HG03354 (cell line): ENCODE results near the gene CHMP4A.
"Not testable (repeated sequence)": the region's sequence is repeated elsewhere in the genome, so short reads cannot be mapped to it uniquely, and the experiment has no call there.

Experiments used
- ATAC-seq: cut with Tn5 transposase; IDR thresholded peaks from one replicate; pipeline ENCODE4 v1.9.1; 2021; ENCODE audit warnings: mild to moderate bottlenecking; ENCODE audit not compliant: unreplicated experiment, poor library complexity, severe bottlenecking

Gene CHMP4A

DNA sequence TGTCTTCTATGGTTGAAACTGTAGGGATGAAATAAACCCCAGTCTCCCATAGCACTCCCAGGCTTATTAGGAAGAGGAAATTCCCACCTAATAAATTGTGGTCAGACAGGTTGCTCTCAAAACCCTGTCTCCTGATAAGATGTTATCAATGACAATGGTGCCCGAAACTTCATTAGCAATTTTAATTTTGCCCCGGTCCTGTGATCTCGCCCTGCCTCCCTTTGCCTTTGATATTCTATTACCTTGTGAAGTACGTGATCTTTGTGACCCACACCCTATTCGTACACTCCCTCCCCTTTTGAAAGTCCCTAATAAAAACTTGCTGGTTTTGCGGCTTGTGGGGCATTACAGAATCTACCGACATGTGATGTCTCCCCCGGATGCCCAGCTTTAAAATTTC, 10.8 kb downstream of the CHMP4A start:
- not testable (repeated sequence) for ATAC-seq

DNA sequence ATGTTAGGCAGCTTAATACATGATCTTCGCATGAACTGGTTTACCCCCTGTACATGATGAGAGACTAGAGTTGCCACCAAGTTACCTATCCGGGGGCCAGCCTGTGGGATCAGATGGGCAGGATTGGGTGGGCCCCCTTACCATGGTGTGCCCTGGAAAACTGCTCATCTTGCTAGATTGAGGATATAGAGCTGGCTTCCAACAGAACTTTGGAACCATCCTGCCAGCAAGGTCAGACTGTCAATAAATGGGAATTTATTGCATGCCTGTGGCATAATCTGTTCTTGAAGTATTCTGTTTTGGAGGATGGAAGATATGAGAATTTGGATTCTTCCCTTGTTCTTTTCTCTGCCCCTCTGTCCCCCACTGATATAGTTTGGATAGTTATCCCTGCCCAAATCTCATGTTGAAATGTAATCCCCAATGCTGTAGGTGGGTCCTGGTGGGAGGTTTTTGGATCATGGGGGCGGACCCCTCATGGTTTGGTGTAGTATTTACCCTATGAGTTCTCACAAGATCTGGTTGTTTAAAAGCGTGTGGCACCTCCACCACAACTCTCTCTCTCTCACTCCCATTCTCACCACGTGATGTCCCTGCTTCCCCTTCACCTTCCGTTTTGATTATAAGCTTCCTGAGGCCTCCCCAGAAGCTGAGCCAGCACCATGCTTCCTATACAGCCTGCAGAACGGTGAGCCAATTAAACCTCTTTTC, 14.3 kb downstream of the CHMP4A start:
- ATAC-seq = no peak

DNA sequence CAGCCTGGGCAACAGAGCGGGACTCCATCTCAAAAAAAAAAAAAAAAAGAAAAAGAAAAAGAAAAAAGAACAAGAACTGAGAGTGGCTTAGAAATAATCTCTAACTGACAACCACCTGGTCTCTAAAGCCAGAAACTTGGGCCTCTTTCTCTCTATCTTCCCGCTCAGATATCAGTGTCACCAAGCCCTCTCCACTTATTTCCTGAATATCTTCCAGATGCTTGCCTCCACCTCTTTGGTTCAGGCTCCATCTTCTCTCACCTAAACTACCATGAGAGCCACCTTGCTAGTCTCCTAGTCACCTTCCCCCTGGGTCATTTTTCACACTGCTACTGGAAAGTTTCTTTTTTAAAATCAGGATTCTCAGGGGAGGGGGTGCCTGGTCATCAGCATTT, 16.2 kb downstream of the CHMP4A start:
- ATAC-seq = no peak

DNA sequence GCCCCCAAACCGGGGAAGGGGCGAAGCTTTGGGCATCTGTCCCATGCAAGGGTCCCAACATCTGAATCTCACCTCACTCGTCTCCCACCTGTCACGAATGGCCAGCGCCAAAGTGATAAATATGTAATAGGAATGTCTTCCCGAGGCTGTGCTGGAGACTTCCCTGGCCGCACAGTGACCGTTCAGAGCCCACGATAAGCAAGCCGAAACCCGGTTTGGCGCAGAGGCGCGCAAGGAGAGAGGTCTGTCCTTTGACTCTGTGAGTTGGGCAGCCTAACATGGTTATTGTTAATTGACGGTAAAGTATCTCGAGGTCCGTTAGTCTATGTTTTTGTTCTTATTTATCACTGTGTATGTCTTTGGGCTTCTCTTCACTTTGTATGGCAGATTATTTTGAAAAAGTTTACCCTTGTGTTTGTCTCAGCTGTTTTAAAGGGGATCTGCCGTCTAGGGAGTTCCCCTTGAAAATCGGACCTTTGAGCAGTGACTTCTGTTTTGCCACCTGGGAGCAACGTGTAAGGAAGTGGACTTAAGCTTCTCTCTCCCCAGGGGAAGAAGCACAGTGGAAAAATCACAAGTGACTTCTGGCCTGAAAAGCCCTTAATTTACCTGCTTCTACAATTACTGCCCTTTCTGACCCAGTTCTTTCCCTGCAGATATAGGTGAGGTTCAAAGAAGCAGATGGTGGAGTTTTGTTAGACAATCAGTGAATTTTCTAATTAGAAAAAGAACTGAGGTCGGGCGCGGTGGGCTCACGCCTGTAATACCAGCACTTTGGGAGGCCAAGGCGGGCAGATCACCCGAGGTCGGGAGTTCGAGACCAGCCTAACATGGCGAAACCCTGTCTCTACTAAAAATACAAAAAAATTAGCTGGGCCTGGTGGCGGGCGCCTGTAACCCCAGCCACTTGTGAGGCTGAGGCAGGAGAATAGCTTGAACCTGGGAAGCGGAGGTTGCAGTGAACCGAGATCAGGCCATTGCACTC, 16.9 kb downstream of the CHMP4A start:
- peak; percentile 23 for ATAC-seq

DNA sequence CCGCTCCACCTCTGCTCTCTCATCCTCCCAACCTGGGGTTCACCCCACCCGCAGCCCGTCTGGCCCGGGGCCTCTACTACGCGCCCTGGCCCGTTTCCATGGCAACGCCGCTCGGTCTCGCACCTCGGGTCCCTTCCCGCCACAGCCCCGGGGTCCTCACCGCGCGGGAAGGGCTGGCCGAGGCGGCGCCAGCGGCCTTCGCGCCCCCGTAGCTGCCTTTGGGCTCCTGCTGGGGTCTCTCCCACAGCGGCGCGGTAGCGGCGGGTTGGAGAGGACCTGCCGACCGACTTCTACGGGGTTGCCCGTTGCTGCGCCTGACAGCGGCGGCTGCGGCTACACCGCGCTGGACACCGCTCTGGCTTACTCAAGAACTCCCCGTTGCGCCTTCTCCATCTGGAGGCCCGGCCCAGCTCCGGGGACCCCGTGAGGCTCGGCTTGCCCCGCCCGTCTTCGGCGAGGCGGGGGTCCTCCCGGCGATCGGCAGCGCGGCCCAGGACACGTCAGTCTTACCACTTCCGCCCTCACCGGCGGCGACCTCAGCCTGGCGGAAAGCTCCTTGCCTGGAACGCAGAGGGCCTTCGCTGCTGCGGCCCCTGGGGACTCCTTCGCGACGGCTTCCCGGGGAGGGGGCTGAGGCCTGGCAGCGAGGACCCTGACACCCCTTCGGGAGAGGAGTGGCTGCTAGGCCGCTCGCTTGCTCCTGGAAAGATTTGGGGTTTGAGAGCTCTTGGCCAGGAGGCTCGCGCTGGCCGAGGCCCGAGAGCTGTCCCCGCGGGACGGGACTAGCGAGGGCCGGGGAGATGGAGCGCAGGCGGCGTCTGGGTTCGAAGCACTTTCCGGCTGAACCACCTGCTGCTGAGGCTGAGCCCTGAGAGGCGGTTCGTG, 17.9 kb downstream of the CHMP4A start, which contains the start of gene TM9SF1:
Gene TM9SF1, minus strand, starts transcription at position 256 of the 885 bp plus-strand sequence. CDS start 422 bp downstream, outside the sequence.
- peak; percentile 89 for ATAC-seq

DNA sequence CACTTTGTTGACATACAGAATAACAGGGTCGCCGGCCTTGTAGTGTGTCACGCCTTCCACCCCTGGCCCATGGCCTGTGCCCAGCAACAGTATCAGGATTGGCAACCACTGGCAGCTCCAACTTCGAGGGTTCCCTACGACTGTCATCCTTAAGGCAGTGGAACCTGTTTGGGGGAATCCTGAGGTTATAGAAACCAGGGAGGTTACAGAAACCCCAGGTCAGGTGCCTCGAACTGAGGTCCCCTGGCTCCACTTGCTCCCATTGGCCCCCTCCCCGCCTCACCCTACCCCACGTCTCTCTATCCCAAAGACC, 18.5 kb downstream of the CHMP4A start:
- no peak for ATAC-seq

DNA sequence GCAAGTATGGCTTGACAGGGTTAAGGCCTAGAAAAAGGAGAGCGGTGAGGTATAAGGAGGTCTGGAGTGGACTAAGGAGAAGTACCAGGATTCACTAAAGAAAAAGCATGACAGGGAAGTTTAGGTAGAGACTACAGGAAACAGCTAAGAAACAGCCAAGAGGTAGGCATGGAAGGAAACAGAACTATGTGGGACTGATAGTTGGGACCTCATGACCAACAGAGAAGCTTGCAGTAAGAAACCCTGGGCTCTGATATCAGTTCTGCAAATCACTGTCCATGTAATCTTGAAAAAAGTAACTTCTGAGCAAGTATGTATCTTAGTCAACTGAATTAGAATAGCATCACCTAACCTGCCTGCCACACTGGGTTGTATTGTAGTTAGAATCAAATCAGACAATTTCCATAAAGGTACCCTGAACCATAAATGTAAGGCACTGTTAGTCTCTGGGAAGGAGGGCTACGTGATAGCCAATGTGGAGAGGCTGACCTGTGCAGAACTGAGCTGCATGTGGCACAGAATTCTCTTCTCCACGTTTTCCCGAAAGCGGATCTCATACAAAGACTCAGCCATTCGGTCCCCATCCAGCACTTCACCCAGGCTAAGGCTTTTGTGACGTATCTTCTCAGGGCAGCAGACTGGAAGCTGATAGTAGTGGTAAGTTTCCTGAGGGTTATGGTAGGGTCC, 19.0 kb downstream of the CHMP4A start:
- no peak for ATAC-seq

DNA sequence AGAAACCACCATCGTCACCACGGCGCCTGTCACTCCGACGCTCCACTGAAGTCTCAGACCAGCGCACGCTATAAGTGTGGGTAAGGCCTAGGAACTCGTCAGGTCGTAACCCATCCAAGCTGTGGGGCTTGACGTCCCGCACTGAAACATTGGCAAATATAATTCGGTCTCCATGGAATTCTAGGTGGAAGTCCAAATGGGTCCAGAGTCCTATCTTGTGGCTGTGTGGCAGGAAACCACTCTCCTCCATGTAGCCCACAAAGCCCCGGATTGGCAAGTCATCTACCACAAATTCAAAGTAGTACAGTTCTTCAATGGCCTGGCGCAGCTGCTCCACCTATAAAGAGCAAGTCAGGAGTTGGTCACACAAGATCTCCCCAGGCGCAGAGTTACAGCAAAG, 20.4 kb downstream of the CHMP4A start:
- no peak for ATAC-seq

DNA sequence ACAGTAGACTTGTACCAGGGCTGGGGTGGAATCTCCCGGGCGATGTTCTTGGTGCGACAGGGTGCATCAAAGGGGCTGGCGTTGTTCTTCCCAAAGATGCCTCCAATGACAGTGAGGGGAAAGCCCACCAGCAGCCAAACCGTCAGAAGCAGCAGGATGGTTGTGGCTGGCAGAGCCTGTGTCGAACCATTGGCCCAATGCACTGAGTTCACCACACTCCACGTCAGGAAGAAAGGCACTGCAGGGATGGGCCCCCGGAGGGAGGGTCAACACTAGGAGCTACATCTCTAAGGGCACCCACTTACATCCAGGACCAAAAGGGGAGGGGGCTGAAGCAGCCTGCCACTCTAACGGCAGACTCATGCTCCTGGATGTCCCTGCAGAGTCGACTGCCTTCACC, 22.9 kb downstream of the CHMP4A start:
- no peak for ATAC-seq

DNA sequence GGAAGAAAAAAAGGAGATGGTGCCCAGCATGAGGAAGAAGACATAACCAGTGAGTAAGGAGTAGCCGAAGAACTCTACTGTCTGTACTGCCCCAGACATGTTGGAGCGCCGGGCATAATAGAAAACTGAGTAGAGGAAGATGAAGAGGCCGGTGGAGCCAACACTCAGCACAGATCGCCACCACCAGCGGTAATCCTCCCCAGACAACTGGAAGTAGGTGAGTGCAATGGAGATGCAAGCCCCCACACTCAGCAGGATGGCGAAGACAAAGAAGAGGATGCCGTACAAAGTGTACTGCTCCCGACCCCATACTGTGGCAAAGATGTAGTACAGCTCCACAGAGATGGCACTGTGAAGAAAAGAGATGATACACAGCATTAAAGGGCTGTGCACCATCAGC, 23.8 kb downstream of the CHMP4A start:
- ATAC-seq = no peak

DNA sequence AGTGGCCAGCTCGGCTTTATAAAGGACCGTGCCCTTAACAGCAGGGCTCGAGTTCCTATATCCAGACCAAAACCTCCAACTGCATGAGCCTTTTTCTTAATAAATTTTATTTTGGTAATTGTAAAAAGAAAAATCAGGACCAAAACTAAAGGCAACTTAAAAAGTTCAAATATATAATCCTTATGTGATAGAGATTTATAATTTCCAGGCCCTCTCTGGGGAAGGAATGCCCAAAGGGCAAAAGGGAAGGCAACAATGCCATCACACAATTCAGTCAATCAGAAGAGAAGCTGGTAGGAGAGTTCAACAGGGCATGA, 24.3 kb downstream of the CHMP4A start:
- ATAC-seq = no peak

DNA sequence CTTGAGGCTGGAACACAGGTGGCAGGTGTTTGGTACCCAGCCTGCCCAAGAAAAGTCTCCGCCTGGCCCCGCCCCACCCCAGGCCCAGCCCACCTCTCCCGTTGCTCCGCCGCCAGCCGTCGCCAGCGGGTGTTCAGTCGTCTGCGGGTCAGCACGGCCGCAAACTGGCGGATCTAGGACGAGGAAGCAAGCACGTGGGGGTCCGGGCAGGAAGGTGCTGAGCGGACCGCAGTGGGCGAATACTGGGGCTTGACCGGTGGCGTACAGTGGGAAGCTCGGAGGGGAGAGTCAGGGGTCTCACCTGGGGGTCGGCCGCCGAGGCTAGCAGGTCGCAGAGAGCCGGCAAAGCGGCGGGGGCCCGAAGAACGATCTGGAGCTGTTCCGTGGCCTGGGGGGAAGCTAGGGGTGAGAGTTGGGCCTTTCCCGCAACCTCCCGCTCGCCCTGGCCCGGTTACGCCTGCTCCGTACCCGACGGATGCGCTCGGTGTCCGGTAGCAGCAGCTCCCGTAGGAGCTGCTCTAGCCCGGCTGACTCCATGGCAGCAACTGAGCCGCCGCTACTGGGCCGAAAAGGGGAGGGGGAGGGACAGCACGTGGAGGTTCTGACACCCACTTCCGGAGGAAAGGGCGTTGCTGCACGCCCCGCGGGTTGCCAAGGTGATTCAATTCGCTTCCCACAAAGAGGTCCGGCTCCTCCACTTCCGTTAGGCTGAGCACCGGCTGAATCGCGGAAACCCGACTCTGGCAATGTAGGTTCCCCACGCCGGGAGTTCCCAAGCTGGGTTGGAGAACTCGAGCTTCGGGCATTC, 24.8 kb downstream of the CHMP4A start, which contains the start of gene IPO4:
Gene IPO4, minus strand, starts transcription at position 566 of the 808 bp plus-strand sequence. Its CDS starts 29 bp downstream, at position 537.
- peak; percentile 91 for ATAC-seq

DNA sequence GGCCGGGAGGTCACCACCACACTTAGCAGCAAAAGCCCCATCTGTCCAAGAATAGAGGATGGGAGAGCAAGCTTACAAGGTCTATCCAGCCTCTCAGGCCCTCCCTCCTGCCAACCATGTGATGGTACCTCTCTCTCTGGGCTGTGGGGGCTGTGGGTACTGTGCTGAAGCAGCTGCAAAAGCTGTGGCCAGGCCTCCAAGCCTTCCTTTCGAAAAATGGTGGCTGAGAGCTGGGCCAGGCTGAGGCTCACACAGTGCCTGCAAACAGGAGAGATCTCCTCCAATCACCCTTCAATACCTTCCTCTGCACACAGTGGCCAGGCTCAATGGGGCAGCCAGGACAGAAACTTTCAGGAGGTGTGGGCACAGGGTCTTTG, 25.8 kb downstream of the CHMP4A start:
- ATAC-seq = no peak

DNA sequence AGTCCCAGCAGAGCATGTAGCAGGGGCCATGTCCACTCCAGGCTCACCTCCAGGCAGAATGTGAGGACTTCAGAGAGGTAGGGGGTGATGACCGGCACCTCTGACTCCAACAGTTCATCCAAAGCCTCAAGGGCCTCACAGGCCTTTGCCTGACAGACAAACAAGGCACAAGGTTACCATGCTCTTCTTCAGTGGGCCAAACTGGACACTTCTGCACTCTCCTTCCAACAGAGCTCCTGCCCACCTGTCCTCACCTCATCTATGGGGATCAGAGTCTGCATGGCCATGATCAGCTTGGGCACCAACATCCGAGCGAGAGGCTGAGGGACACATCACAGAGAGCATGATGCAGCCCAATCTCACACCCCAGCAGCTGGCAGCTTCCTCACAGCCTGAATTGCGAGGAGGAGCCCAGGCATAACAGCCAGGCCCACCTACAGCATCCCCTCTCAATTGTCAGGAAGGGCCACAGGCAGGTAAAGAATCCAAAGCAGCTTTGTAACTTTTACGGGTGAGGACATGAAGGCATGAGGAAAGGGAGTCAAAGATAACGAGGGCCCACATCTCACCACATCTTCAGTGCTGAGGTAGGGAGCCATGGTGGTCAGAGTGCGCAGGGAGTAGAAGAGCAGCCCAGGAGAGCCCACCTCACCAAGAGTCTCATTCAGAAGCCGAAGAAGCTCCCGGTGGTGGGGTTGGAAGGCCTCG, 26.3 kb downstream of the CHMP4A start:
- no peak for ATAC-seq

DNA sequence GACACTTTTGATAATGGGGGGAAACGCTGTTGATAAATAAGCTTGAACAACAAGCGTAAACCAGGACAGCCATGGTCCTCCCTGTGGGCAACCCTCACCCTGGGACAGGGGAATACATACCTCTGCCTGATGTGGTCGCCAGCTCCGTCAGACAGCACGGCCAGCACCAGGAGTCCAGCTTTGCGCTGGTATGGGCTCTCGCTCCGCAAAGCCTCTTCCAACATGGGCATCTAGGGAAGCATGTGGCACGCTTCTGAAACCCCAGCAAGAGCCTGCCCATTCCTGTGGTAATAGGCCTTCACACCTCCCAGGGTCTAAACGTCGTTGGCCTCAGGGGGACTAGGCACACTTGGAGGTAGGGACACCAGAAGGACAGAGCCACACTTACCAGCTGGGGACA, 27.5 kb downstream of the CHMP4A start:
- no peak for ATAC-seq

DNA sequence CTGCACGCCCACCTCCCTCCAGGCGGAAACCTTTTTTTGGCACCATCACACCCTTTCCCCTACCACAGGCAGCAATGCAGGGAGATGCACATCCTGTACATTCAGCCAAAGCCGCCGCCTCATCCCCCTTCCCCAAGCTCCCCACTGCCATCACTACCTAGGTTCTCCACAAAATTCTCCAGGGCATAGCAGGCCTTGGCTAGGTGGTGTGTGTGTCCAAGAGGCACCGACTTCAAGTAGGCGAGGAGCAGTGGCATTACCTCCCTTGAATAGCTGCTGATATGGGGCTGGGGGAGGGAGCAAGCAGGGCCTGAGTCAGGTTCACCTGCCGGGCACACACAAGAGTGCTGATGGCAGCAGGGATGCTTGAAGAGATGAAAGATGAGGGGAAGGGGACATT, 28.3 kb downstream of the CHMP4A start:
- no peak for ATAC-seq

DNA sequence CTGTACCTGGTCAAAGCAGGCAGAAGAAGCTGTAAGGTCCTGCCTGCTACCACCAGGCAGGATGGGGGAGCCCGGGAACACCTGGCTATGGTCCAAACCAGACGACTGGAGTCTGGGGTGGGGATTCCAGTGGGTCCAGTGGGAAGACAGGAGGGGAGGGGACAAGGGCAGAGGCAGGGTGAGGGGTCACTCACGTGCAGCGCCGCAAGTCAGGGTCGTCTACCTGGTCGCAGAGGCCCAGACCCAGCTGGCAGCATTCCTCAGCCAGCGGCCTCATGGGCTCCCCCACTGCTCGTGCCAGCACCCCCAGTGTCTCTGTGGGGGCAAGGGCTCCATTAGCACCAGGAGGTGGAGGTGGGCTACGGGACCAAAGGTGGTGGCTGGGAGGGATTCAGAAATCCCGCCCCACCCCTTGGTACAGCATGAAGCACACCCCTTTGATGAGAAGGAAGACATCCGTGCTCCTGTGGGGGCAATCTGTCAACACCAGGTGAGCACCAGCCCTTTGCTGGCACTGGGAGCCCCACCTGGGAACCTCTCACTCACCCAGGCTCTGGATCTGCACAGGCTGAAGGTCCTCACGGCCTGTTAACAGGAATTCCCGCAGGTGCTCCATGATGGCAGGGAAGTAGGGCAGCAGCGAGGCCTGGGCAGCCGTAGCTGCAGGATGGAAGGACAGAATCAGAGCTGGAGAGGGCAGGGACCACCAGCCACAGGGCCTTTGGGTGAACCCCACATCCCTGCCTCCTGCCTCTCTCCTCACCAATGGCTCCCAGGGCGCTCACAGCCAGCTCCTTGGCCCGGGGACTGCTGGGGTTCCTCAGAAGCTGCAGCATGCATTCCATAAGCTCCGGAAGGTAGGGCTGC, 29.0 kb downstream of the CHMP4A start:
- no peak for ATAC-seq
